ENCODE data around the gene TEX101.
"Not testable (repeated sequence)": the region's sequence is repeated elsewhere in the genome, so short reads cannot be mapped to it uniquely, and the experiment has no call there.

Gene TEX101, protein sequence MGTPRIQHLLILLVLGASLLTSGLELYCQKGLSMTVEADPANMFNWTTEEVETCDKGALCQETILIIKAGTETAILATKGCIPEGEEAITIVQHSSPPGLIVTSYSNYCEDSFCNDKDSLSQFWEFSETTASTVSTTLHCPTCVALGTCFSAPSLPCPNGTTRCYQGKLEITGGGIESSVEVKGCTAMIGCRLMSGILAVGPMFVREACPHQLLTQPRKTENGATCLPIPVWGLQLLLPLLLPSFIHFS

DNA sequence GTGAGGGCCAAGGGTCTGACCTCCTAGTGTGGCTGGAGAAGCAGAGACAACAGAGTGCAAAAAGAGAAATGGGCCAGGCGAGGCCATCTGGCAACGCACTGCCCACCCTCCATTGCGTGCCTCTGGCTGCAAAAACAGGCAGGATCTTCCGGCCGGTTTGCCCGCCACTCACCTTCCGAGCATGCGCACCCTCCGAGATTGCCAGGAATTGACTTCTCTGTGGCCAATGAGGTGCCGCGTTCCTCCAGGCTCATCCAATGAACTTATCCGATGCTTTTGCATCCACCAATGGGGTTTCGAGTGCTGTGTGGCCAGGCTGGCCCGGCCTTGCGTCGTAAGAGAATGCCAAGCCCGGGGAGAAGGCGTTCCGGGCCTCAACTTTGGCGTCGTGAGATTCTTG is at the start of gene TEX101:
Gene TEX101, plus strand, starts transcription at position 337 of the 400 bp plus-strand sequence. CDS start 1,030 bp downstream, outside the sequence.
- DNase-seq (ENCODE audit: low read depth), result no peak

DNA sequence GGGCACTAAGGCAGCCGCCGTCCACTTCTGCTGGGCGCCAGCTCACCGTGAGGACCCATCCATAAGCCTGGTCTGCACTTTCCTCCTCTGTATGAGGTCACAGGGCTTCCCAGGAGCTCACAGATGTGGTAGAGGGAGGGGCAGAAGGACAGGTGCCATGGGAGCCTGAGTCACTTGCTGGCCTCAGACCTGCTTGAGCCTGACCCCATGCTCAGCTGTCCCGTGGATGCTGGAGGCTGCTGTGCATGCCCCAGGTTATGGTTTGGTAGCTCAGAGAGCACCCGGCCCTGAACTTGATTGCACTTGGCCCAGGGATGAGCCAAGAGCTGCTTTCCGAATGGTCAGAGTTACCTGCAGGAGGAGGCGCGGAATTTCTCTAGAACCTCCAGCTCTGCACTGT is 49.0 kb upstream of the TEX101 start:
- not testable (repeated sequence) for DNase-seq (ENCODE audit: low read depth)

GRCh38 chr19:43367822-43368221 is 46.9 kb upstream of the TEX101 start:
- no peak for DNase-seq (ENCODE audit: low read depth)

DNA sequence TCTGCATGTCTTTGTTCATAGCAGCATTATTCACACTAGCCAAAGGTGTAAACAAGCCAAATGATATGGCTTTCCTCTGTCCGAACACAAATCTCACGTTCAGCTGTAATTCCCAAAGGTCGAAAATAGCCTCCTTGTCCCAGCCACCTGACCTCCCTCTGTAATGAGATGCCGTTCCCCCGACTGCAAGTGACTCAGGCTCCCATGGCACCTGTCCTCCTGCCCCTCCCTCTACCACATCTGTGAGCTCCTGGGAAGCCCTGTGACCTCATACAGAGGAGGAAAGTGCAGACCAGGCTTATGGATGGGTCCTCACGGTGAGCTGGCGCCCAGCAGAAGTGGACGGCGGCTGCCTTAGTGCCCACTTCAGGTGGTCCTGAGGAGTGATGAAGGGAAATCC is 45.8 kb upstream of the TEX101 start:
- DNase-seq (ENCODE audit: low read depth), result not testable (repeated sequence)

DNA sequence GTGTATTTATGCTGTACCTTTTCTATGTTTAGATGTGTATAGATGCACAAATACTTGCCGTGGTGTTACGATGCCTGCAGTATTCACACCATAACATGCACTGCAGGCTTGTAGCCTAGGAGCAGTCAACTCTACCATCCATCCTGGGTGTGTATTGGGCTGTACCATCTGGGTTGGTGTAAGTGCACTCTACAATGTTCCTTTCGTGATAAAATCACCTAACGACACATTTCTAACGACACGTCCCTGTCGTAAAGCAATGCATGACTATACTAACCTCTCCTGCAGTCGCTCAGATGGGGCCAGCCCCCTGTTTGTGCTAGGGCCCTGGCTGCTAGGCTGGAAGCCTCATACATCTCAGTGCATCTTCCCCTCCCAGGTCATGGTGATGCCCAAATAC is 42.8 kb upstream of the TEX101 start:
- no peak for DNase-seq (ENCODE audit: low read depth)

DNA sequence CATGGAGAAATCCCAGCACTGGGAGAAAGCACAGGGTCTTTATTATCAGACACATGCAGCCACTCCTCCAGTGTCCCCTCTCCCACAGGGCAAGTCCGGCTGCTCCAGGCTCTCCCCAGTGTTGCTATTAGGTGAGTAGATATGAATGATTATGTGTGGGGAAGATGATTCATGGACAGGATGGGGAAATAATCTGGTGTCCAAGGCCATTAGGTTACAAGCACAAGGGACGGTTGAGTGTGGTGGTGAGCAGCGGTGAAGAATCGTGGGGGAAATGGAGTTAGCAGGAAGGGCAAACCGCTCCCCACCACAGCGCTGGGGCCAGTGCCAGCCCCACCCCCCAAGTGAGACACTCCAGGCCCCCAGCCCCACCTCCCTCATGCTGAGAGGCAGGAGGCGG is 42.2 kb upstream of the TEX101 start:
- DNase-seq (ENCODE audit: low read depth), result no peak

DNA sequence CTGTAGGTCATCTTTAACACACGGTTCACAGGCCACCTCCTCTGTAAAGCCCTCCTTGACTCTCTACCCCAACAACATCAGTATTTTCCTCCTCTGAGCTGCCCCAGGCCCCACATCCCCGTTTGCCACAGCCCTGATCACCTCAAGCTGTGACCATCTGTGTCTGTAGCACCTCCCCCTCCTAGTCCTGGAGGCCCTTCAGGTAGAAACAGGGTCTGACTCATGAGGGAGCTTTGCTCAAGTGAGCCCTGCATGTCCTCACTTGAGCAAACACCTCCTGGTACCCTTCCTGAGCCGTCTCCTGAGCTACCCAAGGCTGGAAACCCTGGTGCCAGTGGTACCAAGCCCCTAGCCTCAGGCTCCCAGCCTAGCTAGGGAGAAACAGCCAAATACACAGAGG is 37.1 kb upstream of the TEX101 start:
- not testable (repeated sequence) for DNase-seq (ENCODE audit: low read depth)

- DNase-seq (ENCODE audit: low read depth), result no peak
Observed at GRCh38 chr19:43380008-43380407, 34.7 kb upstream of the TEX101 start.

- DNase-seq (ENCODE audit: low read depth), result no peak
Observed at GRCh38 chr19:43380771-43381386, 33.8 kb upstream of the TEX101 start.

GRCh38 chr19:43382586-43383216 is 32.0 kb upstream of the TEX101 start:
- DNase-seq (ENCODE audit: low read depth), result not testable (repeated sequence)

DNA sequence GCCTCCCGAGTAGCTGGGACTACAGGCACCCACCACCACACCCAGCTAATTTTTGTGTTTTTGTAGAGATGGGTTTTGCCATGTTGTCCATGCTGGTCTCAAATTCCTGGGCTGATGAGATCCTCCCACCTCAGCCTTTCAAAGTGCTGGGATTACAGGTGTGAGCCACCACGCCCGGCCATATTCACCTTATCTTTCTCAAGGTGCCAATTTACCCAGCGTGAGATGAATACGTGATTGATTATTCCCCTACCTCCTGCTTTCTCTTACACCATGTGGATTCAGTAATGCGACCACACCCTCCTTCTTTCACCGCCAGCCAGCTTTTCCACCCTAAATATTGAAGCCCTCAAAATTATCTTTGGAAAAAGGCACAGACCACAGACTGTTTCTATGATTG is 31.4 kb upstream of the TEX101 start:
- not testable (repeated sequence) for DNase-seq (ENCODE audit: low read depth)

DNA sequence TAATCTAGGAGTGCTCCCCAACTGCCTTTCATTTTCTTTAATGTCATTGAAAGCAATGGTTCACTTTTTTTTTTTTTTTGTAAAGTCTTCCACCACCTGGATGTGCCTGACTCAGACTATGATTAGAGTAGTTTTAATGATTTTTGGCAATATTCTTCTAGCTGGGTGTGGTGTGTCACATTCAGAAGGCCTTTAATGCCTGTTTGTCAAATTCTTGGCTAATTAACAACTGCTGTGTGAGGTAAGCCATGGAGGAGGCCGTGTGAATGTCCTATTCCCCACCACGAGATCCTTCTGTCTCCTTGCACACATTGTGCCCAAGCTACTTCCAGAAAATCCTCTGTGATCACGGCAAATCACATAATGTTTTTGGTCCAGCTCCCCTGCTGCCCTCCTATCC is 30.9 kb upstream of the TEX101 start:
- DNase-seq (ENCODE audit: low read depth), result not testable (repeated sequence)

- not testable (repeated sequence) for DNase-seq (ENCODE audit: low read depth)
Observed at GRCh38 chr19:43390903-43391551, 23.7 kb upstream of the TEX101 start.

- DNase-seq (ENCODE audit: low read depth), result not testable (repeated sequence)
Observed at GRCh38 chr19:43391552-43391935, 23.1 kb upstream of the TEX101 start.

- DNase-seq (ENCODE audit: low read depth), result not testable (repeated sequence)
Observed at GRCh38 chr19:43393501-43393900, 21.2 kb upstream of the TEX101 start.

GRCh38 chr19:43395561-43395960 is 19.1 kb upstream of the TEX101 start:
- no peak for DNase-seq (ENCODE audit: low read depth)

- no peak for DNase-seq (ENCODE audit: low read depth)
Observed at GRCh38 chr19:43406297-43406696, 8.4 kb upstream of the TEX101 start.

DNA sequence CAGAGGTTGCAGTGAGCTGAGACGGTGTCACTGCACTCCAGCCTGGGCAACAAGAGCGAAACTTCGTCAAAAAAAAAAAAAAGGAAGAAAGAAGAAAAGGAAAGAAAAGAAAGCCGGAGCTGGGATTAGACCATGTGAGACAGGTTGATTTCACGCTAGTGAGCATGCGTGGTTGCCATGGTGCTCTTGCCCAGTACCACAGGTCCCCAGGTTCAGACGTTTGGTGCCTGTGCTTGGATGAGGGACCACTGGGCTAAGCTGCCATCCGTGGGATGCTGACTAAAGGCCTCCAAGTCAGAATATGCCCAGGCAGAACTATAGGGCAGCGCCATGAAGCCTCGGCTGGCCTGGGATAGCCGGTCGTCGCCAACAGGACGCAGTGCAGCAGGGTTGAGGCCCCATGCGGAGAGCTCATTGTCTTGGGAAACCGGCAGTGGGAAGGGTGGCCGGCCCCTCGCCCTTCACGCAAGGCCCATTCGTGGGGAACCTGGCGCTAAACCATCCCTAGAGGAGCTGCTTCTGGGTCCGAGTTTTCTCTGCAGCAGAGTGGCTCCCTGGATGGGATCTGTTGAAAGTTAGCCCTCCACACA is 7.2 kb upstream of the TEX101 start:
- DNase-seq (ENCODE audit: low read depth), result no peak

- no peak for DNase-seq (ENCODE audit: low read depth)
Observed at GRCh38 chr19:43408043-43408442, 6.6 kb upstream of the TEX101 start.

DNA sequence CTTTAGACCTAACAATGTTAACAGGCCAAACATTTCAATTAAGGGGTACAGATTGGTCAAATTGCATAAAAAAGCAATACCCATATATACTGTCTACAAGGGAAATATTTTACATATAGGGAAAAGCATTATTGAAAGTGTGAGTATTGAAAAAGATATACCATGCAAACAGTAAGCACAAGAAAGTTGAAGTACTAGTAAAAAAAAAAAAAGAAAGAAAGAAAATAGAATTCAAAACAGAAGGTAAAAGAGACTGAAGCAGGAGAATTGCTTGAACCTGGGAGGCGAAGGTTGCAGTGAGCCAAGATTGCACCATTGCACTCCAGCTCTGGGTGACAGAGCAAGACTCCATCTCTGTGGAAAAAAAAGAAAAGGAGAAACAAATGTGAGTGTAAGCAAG is 5.3 kb upstream of the TEX101 start:
- DNase-seq (ENCODE audit: low read depth), result no peak

GRCh38 chr19:43412441-43412840 is 2.2 kb upstream of the TEX101 start:
- no peak for DNase-seq (ENCODE audit: low read depth)

GRCh38 chr19:43416951-43417623 is 2.4 kb downstream of the TEX101 start:
- no peak for DNase-seq (ENCODE audit: low read depth)

Measured in activated T-cell treated with anti-CD3 and anti-CD28 coated beads for 1 hour (primary cell).